ENCODE results near the gene SH3BP5. TPM values are rescaled to one million over a fixed set of nuclear protein-coding genes. Genes with fewer than 3 reads are reported as not detected.

Gene SH3BP5
- total RNA-seq, 2 experiments from 2014 or later: 15.1 to 31.3 TPM

DNA sequence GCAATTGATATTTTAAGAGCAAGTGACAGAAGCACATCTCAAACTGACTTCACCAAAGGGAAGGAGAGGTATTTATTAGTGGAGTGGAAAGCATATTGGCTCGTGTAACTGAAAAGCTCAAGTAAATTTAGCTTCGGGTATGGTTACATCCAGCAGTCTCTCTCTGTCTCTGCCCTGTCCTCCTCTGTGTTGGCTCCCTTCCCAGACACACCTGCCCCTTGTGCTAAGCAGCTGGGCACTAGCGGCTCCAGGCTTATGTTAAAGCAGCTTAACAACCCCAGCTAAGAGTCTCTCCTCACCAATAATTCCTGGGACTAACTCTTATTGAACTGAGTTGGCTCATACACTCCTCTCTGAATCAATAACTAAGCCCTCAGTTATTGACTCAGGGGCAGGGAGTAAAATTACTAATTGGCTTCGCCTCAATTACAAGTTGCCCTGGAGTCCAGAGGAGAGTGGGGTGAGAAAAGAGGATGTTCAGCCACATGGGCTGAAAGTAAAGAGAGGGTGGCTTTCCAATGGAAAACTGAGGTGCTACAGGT is 12.8 kb upstream of the SH3BP5 start:
- Histone ChIP-seq H3K4me1 (ENCODE audit: insufficient read depth, low read length, poor library complexity, severe bottlenecking) (peaks cover 60% of the 10 kb centered on the region), H4K20me1 (ENCODE audit: insufficient read depth, low read length) (no peaks in the 10 kb centered on the region), H3K9me3 (ENCODE audit: low read length) (peaks cover 17% of the 10 kb centered on the region; the same call in 1 of the 2 replicates), H3K9me2 (ENCODE audit: insufficient read depth, low read length) (no peaks in the 10 kb centered on the region), H3K27ac (ENCODE audit: low read depth, low read length, poor library complexity, severe bottlenecking) (peak overlapping the region; percentile 91), H3K36me3 (ENCODE audit: insufficient read depth, low read length) (no peaks in the 10 kb centered on the region; the same call in 1 of the 2 replicates), H3K4me2 (ENCODE audit: low read length) (peak overlapping the region; percentile 58), H2AFZ (ENCODE audit: low read length) (peak overlapping the region; percentile 86), H3K4me3 (ENCODE audit: low read depth, low read length, poor library complexity, severe bottlenecking) (peak overlapping the region; percentile 5), H3K79me2 (ENCODE audit: insufficient read depth, low read depth, low read length) (no peaks in the 10 kb centered on the region)
- POLR2A ChIA-PET: interaction anchor here (0.5 to 3.4 kb wide), 18 partner anchors 8 to 648 kb away, joined by 3 to 30 read pairs (median 4); partner anchors contain the start of genes CAPN7 and SH3BP5
- CTCF ChIA-PET (ENCODE audit: unreplicated experiment): interaction anchor here (0.7 to 0.8 kb wide), 2 partner anchors 17 to 78 kb away, joined by 3 read pairs; no protein-coding TSS in a partner anchor
- intact Hi-C loops (cut with micrococcal nuclease; ENCODE audit: unreplicated experiment): loop anchor here (1.0 kb wide), 3 partner anchors 13 to 40 kb away; partner anchors contain the start of gene SH3BP5
- TSS peak; percentile 82 for BruUV-seq (replicated peaks)
- DNase-seq (ENCODE audit: low spot score): peak; percentile 62
- TF ChIP-seq, protein P1, sequence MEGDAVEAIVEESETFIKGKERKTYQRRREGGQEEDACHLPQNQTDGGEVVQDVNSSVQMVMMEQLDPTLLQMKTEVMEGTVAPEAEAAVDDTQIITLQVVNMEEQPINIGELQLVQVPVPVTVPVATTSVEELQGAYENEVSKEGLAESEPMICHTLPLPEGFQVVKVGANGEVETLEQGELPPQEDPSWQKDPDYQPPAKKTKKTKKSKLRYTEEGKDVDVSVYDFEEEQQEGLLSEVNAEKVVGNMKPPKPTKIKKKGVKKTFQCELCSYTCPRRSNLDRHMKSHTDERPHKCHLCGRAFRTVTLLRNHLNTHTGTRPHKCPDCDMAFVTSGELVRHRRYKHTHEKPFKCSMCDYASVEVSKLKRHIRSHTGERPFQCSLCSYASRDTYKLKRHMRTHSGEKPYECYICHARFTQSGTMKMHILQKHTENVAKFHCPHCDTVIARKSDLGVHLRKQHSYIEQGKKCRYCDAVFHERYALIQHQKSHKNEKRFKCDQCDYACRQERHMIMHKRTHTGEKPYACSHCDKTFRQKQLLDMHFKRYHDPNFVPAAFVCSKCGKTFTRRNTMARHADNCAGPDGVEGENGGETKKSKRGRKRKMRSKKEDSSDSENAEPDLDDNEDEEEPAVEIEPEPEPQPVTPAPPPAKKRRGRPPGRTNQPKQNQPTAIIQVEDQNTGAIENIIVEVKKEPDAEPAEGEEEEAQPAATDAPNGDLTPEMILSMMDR (conservative IDR thresholded peaks at IDR 0.05; ENCODE audit: low read length): no peak
- no peak for TF ChIP-seq EZH2phosphoT487 (IDR thresholded peaks at IDR 0.05; ENCODE audit: borderline replicate concordance, low read depth, low read length)

DNA sequence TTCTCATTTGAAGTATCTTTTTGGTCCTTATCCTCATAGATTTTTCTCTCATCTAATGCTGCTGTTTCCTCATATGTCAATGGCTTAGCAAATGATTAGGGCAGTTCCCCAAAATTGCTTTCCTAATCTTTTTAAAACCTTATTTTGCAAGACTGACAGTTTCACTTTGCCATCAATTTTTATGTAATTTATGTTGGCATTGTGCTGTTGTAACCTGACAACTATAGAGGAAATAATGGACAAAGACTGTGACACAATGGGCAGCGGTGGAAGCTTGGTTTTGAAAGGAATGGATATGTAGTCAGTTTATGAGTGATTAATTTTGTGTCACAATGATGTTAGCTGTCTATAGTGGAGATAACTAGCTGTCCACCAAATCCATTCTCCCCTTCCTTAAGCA is 10.6 kb upstream of the SH3BP5 start:
- no peak overlapping the region for H2AFZ ChIP-seq (ENCODE audit: low read length)
- BruUV-seq (replicated peaks): no TSS peak
- no peak overlapping the region for H3K4me2 ChIP-seq (ENCODE audit: low read length)
- DNase-seq (ENCODE audit: low spot score): no peak
- H4K20me1 ChIP-seq (ENCODE audit: insufficient read depth, low read length): no peaks in the 10 kb centered on the region
- intact Hi-C loops (cut with micrococcal nuclease; ENCODE audit: unreplicated experiment): no loop called here
- H3K27ac ChIP-seq (ENCODE audit: low read depth, low read length, poor library complexity, severe bottlenecking): no peak overlapping the region
- no peaks in the 10 kb centered on the region for H3K9me2 ChIP-seq (ENCODE audit: insufficient read depth, low read length)
- no peak overlapping the region for H3K4me3 ChIP-seq (ENCODE audit: low read depth, low read length, poor library complexity, severe bottlenecking)
- TF ChIP-seq EZH2phosphoT487 (IDR thresholded peaks at IDR 0.05; ENCODE audit: borderline replicate concordance, low read depth, low read length): no peak
- TF ChIP-seq, protein P1 (conservative IDR thresholded peaks at IDR 0.05; ENCODE audit: low read length): no peak
- CTCF ChIA-PET (ENCODE audit: unreplicated experiment): interaction anchor here (0.6 kb wide), 1 partner anchor 1850 kb away, joined by 3 read pairs; no protein-coding TSS in a partner anchor
- H3K79me2 ChIP-seq (ENCODE audit: insufficient read depth, low read depth, low read length): no peaks in the 10 kb centered on the region
- peaks cover 11% of the 10 kb centered on the region; the same call in 1 of the 2 replicates for H3K9me3 ChIP-seq (ENCODE audit: low read length)
- no peaks in the 10 kb centered on the region for H3K36me3 ChIP-seq (ENCODE audit: insufficient read depth, low read length)
- peaks cover 62% of the 10 kb centered on the region for H3K4me1 ChIP-seq (ENCODE audit: insufficient read depth, low read length, poor library complexity, severe bottlenecking)
- POLR2A ChIA-PET: interaction anchor here (0.9 to 2.0 kb wide), 3 partner anchors 10 to 52 kb away, joined by 4 to 9 read pairs (median 4); partner anchors contain the start of gene SH3BP5

DNA sequence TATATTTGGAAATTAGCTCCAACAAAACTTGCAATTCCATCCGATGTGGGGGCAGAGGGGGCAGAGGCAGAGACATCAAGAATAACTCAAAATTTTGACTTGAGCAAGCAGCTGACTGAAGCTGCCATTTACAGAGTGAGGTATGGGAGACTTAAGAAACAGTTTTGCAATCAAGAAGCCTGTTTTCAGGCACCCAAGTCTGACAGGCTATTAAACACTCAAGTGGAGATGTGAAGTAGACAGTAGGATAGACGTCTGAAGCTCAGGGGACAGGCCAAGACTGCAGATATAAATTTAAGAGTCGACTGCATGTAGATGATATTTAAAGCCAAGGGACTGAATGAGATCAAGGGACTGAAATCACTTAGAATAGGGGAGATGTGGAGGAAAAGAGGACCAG is 9.9 kb upstream of the SH3BP5 start:
- no peak for TF ChIP-seq EZH2phosphoT487 (IDR thresholded peaks at IDR 0.05; ENCODE audit: borderline replicate concordance, low read depth, low read length)
- TF ChIP-seq, protein P1 (conservative IDR thresholded peaks at IDR 0.05; ENCODE audit: low read length): no peak
- H3K4me1 ChIP-seq (ENCODE audit: insufficient read depth, low read length, poor library complexity, severe bottlenecking): peaks cover 55% of the 10 kb centered on the region
- intact Hi-C loops (cut with micrococcal nuclease; ENCODE audit: unreplicated experiment): no loop called here
- H2AFZ ChIP-seq (ENCODE audit: low read length): peak overlapping the region; percentile 30; the same call in 1 of the 2 replicates
- BruUV-seq (replicated peaks): no TSS peak
- DNase-seq (ENCODE audit: low spot score): no peak
- no peak overlapping the region for H3K27ac ChIP-seq (ENCODE audit: low read depth, low read length, poor library complexity, severe bottlenecking)
- ChIA-PET CTCF (ENCODE audit: unreplicated experiment) (no interaction called here), POLR2A (interaction anchor here (1.4 to 2.0 kb wide), 2 partner anchors 9 to 11 kb away, joined by 4 to 9 read pairs; partner anchors contain the start of gene SH3BP5)
- no peak overlapping the region for H3K4me3 ChIP-seq (ENCODE audit: low read depth, low read length, poor library complexity, severe bottlenecking)
- H3K79me2 ChIP-seq (ENCODE audit: insufficient read depth, low read depth, low read length): no peaks in the 10 kb centered on the region
- H4K20me1 ChIP-seq (ENCODE audit: insufficient read depth, low read length): no peaks in the 10 kb centered on the region
- peaks cover 11% of the 10 kb centered on the region; the same call in 1 of the 2 replicates for H3K9me3 ChIP-seq (ENCODE audit: low read length)
- H3K4me2 ChIP-seq (ENCODE audit: low read length): no peak overlapping the region
- H3K36me3 ChIP-seq (ENCODE audit: insufficient read depth, low read length): no peaks in the 10 kb centered on the region
- H3K9me2 ChIP-seq (ENCODE audit: insufficient read depth, low read length): no peaks in the 10 kb centered on the region
